HepG2 (cell line): ENCODE measurements around the gene SAMD5. TPM values are rescaled to one million over a fixed set of nuclear protein-coding genes. Genes with fewer than 3 reads are reported as not detected.

ENCODE experiments used
- ATAC-seq: fragments of 200-7000 bp; cut with Tn5 transposase; 3 replicates; pipeline ENCODE4 v1.9.1; 2020; ENCODE audit warnings: mild to moderate bottlenecking, moderate library complexity
- BruUV-seq: library from RNA; stranded (reverse); fragments of 400-500 nt; replicated peaks from 2 replicates; lab custom pipeline; 2021; lab: Mats Ljungman, UMichigan
- CTCF ChIA-PET: fragments of 300-600 bp; formaldehyde crosslinking; extraction: SDS; loops from one replicate; lab custom pipeline; 2021; ENCODE audit warnings: low total read pairs, inconsistent platforms, low intra/inter-chr PET ratio; lab: Yijun Ruan, JAX
- POLR2A ChIA-PET: fragments of 350-600 bp; sonication (Branson Sonifier 250); formaldehyde crosslinking; loops from one replicate; lab custom pipeline; 2020; ENCODE audit warnings: antibody characterized with exemption, inconsistent platforms; lab: Yijun Ruan, JAX
- DNase-seq: peaks from one replicate; pipeline ENCODE4 v3.0.0-alpha.2; 2015; ENCODE audit warnings: low spot score
- FAIRE-seq: peaks from 3 replicates; lab custom pipeline; 2011; peaks lifted over from hg19 to GRCh38; lab: Jason Lieb, UNC
- H2AFZ ChIP-seq: one replicate; pipeline ENCODE4 v1.6.1; 2011; ENCODE audit warnings: low read length, inconsistent platforms
- H3K27ac ChIP-seq: fragments of 300-600 bp; 3 replicates; pipeline ENCODE4 v1.8.0; 2011; ENCODE audit warnings: mixed run types, mild to moderate bottlenecking, mixed read lengths, low read length, inconsistent platforms; ENCODE audit not compliant: insufficient read depth; ENCODE audit errors: extremely low read length
- H3K27me3 ChIP-seq, 2 experiments: fragments of 200-600 bp in 1 of 2; 2 replicates in 1 of 2; 3 replicates in 1 of 2; pipeline versions ENCODE4 v1.6.0 to v1.8.0; 2011; ENCODE audit warnings: low read length in 2 of 2, mild to moderate bottlenecking in 2 of 2, moderate library complexity in 2 of 2, inconsistent platforms in 1 of 2; ENCODE audit not compliant: insufficient read depth in 2 of 2, control insufficient read depth in 1 of 2
- H3K36me3 ChIP-seq, 2 experiments: fragments of 200-600 bp in 1 of 2; replicated peaks in 1 of 2; 2 replicates in 1 of 2; 3 replicates in 1 of 2; pipeline versions ENCODE4 v1.5.1 to v1.8.0; 2011; ENCODE audit warnings: low read length in 2 of 2, inconsistent platforms in 1 of 2; ENCODE audit not compliant: insufficient read depth in 2 of 2, control insufficient read depth in 1 of 2
- H3K4me1 ChIP-seq: 2 replicates; pipeline ENCODE4 v1.5.1; 2012; ENCODE audit warnings: low read length, inconsistent platforms; ENCODE audit not compliant: insufficient read depth
- H3K4me2 ChIP-seq: 2 replicates; pipeline ENCODE4 v1.6.0; 2011; ENCODE audit warnings: low read depth, low read length, inconsistent platforms
- H3K4me3 ChIP-seq, 3 experiments: fragments of 200-600 bp in 1 of 3; sonication (generic), shearing (Covaris generic) in 1 of 3; replicated peaks in 1 of 3; 2 replicates each; pipeline ENCODE4 v1.5.1; 2011 to 2016; ENCODE audit warnings: low read length in 3 of 3, inconsistent platforms in 2 of 3, low read depth in 2 of 3, mild to moderate bottlenecking in 2 of 3, control low read depth in 1 of 3, mixed read lengths in 1 of 3; ENCODE audit not compliant: insufficient read depth in 1 of 3
- H3K79me2 ChIP-seq: one replicate; pipeline ENCODE4 v1.6.1; 2011; ENCODE audit warnings: low read length, inconsistent platforms; ENCODE audit not compliant: insufficient read depth
- H3K9ac ChIP-seq: 2 replicates; pipeline ENCODE4 v1.6.0; 2011; ENCODE audit warnings: mild to moderate bottlenecking, low read depth, low read length, inconsistent platforms; ENCODE audit not compliant: insufficient read depth
- H3K9me3 ChIP-seq: 2 replicates; pipeline ENCODE4 v1.5.1; 2012; ENCODE audit warnings: mild to moderate bottlenecking, low read length
- H4K20me1 ChIP-seq: 2 replicates; pipeline ENCODE4 v1.6.0; 2011; ENCODE audit warnings: inconsistent platforms, mild to moderate bottlenecking, low read length, moderate library complexity; ENCODE audit not compliant: insufficient read depth
- CEBPB ChIP-seq: IDR thresholded peaks from 2 replicates; pipeline ENCODE4 v1.6.1; 2011; ENCODE audit warnings: low read depth, low read length, improper control_type of control experiment, borderline replicate concordance
- GATAD2A ChIP-seq: IDR thresholded peaks from 2 replicates; pipeline ENCODE4 v1.6.1; 2016
- KLF9 ChIP-seq: IDR thresholded peaks from 2 replicates; pipeline ENCODE4 v1.6.1; 2016; ENCODE audit warnings: low read depth
- NR2F2 ChIP-seq: IDR thresholded peaks from 2 replicates; pipeline ENCODE4 v1.6.1; 2012; ENCODE audit warnings: low read depth, inconsistent platforms, borderline replicate concordance
- PPARG ChIP-seq: conservative IDR thresholded peaks from 2 replicates; pipeline ENCODE4 v1.6.1; 2016; ENCODE audit warnings: missing biosample characterization, missing genetic modification reagents
- RFXAP ChIP-seq: sonication (generic); formaldehyde crosslinking; IDR thresholded peaks from 2 replicates; pipeline ENCODE4 v1.4.0; 2020; ENCODE audit warnings: missing genetic modification reagents, borderline replicate concordance
- SIX4 ChIP-seq: sonication (generic); formaldehyde crosslinking; IDR thresholded peaks from 2 replicates; pipeline ENCODE4 v1.4.0; 2020; ENCODE audit warnings: missing genetic modification reagents
- TAF1 ChIP-seq: sonication (generic); formaldehyde crosslinking; IDR thresholded peaks from 2 replicates; pipeline ENCODE4 v1.4.0; 2020; ENCODE audit warnings: missing genetic modification reagents
- ZNF235 ChIP-seq: sonication (generic); formaldehyde crosslinking; IDR thresholded peaks from 2 replicates; pipeline ENCODE4 v1.8.1; 2023; ENCODE audit warnings: mild to moderate bottlenecking, missing genetic modification reagents, borderline replicate concordance
- ZNF441 ChIP-seq: sonication (generic); formaldehyde crosslinking; IDR thresholded peaks from 2 replicates; pipeline ENCODE4 v1.7.0; 2021; ENCODE audit warnings: missing genetic modification reagents, borderline replicate concordance
- WGBS: methylation state at CpG from one replicate; pipeline ENCODE4 v1.1.6; 2017; ENCODE audit warnings: low lambda C conversion rate; 5-methylcytosine and 5-hydroxymethylcytosine counted together
- in situ Hi-C: cut with HindIII; loops from 2 replicates; pipeline ENCODE4 v1.10.0; 2017; ENCODE audit warnings: low pct_unique_long_range_greater_than_20kb; ENCODE audit not compliant: extremely low pct_ligation_motif_present
- intact Hi-C: fragments of 100-400 bp; cut with micrococcal nuclease; formaldehyde crosslinking; loops from one replicate; pipeline ENCODE4 v1.10.0; 2022; ENCODE audit not compliant: unreplicated experiment
- polyA plus RNA-seq, 8 experiments: library from polyadenylated mRNA; depleted of rRNA in 3 of 8; stranded (reverse) in 7 of 8; unstranded in 1 of 8; fragments of >200 nt; fragmentation: Illumina TruSeq in 4 of 8; extraction: Trizol in 4 of 8; gene quantifications; 2 replicates each; pipeline versions ENCODE4 v1.2.1 to v1.2.3, GENCODE V29; 2011 to 2016; ENCODE audit warnings: low read depth in 4 of 8, missing spikeins in 1 of 8, mixed read lengths in 1 of 8; ENCODE audit not compliant: insufficient read depth in 1 of 8
- total RNA-seq, 5 experiments: library from RNA; depleted of rRNA; stranded (reverse); fragments of >200 nt; fragmentation: Illumina TruSeq; extraction: Trizol; gene quantifications; 2 replicates each; pipeline ENCODE4 v1.2.3, GENCODE V29; 2016; ENCODE audit warnings: low read depth in 1 of 5
- TF ChIP-seq, protein P1 (sequence below): sonication (generic); formaldehyde crosslinking; IDR thresholded peaks from 2 replicates; pipeline ENCODE4 v1.5.0; 2020; ENCODE audit warnings: mild to moderate bottlenecking, missing genetic modification reagents, borderline replicate concordance

The SAMD5 gene
- total and polyA plus RNA-seq, 2 of the 13 experiments (the other 11 are each of a cell fraction or from before 2014, with no cell fraction given) = 0.02 to 0.07 TPM

DNA sequence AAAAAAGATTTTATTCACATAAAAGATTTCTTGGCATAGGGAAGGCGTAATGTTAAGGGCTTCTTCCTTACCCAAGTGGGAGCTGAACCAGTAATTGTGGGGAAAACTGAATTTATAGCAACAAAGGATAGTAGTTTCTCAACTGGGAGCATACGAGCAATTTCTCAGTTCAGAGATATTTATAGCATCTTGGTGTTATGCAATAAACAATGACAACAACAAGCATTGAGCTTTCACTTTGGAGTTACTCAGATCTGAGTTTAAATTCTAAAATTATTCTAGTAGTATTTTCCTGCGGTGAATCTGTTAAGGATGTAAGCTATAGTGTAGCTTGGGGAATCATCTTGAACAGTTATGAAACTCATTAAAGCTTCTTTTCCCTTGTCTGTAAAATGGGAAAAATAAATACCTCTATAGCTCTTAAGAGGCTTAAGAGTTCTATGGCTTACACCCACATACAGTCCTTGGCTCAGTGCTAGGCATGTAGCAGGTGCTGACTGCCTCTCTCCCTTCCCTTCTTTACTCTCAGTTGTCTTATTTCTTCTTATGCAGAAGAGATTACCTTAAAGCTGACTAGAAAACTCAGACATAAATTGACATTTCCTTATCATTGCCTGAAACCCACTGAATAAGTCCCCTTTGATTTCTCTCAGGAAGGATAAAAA lies 58.8 kb downstream of the SAMD5 start:
- CTCF ChIA-PET = no interaction called here
- FAIRE-seq = no peak
- WGBS = 19% methylated on average over 3 of the region's 3 CpGs

DNA sequence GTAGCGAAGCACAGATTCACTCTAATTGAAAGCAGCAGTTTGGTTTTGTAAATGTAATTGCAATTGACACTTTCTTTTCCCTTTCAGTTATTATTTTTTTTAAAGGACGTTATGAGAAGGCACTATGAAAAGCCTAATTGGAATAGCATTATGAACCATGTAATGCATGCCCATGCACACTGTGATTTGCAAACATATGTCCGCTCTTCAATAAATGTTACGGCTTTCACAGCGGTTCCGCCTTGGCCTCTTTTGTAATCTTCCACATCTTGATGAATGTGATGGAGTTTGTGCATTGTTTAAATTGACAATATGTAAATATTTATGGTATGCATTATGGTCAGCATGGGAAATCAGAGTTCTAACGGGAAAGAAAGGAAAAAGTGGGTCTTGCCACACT lies 61.3 kb downstream of the SAMD5 start:
- ChIA-PET POLR2A (no interaction called here), CTCF (no interaction called here)
- in situ Hi-C loops = no loop called here
- Histone ChIP-seq H3K79me2 (no peaks in the 10 kb centered on the region), H3K9ac (no peak overlapping the region), H3K36me3 (no peaks in the 10 kb centered on the region), H3K9me3 (no peaks in the 10 kb centered on the region), H3K4me3 (no peak overlapping the region), H3K4me1 (no peaks in the 10 kb centered on the region), H4K20me1 (no peaks in the 10 kb centered on the region), H2AFZ (no peak overlapping the region), H3K27me3 (no peaks in the 10 kb centered on the region), H3K4me2 (no peak overlapping the region), H3K27ac (no peak overlapping the region)
- intact Hi-C loops = no loop called here
- 49% methylated on average over 7 of the region's 7 CpGs for WGBS
- DNase-seq (no peak), ATAC-seq (no peak), FAIRE-seq (no peak)
- TF ChIP-seq ZNF441 (CRISPR knock-in tag) (no peak), ZNF235 (no peak), GATAD2A (CRISPR knock-in tag) (no peak), NR2F2 (no peak), KLF9 (no peak), TAF1 (CRISPR knock-in tag) (no peak), RFXAP (no peak), SIX4 (CRISPR knock-in tag) (no peak)
- TF ChIP-seq, protein P1, sequence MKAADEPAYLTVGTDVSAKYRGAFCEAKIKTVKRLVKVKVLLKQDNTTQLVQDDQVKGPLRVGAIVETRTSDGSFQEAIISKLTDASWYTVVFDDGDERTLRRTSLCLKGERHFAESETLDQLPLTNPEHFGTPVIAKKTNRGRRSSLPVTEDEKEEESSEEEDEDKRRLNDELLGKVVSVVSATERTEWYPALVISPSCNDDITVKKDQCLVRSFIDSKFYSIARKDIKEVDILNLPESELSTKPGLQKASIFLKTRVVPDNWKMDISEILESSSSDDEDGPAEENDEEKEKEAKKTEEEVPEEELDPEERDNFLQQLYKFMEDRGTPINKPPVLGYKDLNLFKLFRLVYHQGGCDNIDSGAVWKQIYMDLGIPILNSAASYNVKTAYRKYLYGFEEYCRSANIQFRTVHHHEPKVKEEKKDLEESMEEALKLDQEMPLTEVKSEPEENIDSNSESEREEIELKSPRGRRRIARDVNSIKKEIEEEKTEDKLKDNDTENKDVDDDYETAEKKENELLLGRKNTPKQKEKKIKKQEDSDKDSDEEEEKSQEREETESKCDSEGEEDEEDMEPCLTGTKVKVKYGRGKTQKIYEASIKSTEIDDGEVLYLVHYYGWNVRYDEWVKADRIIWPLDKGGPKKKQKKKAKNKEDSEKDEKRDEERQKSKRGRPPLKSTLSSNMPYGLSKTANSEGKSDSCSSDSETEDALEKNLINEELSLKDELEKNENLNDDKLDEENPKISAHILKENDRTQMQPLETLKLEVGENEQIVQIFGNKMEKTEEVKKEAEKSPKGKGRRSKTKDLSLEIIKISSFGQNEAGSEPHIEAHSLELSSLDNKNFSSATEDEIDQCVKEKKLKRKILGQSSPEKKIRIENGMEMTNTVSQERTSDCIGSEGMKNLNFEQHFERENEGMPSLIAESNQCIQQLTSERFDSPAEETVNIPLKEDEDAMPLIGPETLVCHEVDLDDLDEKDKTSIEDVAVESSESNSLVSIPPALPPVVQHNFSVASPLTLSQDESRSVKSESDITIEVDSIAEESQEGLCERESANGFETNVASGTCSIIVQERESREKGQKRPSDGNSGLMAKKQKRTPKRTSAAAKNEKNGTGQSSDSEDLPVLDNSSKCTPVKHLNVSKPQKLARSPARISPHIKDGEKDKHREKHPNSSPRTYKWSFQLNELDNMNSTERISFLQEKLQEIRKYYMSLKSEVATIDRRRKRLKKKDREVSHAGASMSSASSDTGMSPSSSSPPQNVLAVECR (CRISPR knock-in tag) = no peak
- BruUV-seq = no TSS peak

More for the DNA sequence above, 58.8 kb downstream of the SAMD5 start:
- TF ChIP-seq PPARG (CRISPR knock-in tag) = no peak
- TF ChIP-seq CEBPB = 0 out of 2 replicates have a peak, but pooled peaks have one; percentile 25
- TF ChIP-seq, all 625 proteins: peak for 1
- H2AFZ ChIP-seq = no peak overlapping the region
- H4K20me1 ChIP-seq = no peaks in the 10 kb centered on the region
- intact Hi-C loops (no loop called here), in situ Hi-C loops (no loop called here)
- ATAC-seq = no peak
- H3K9ac ChIP-seq = no peak overlapping the region
- no peaks in the 10 kb centered on the region for H3K27me3 ChIP-seq
- no peak overlapping the region for H3K27ac ChIP-seq
- H3K9me3 ChIP-seq = no peaks in the 10 kb centered on the region
- no peaks in the 10 kb centered on the region for H3K36me3 ChIP-seq
- no peak for DNase-seq
- BruUV-seq = no TSS peak
- H3K4me3 ChIP-seq = no peak overlapping the region
- H3K79me2 ChIP-seq = no peaks in the 10 kb centered on the region
- no peaks in the 10 kb centered on the region for H3K4me1 ChIP-seq
- H3K4me2 ChIP-seq = no peak overlapping the region
- POLR2A ChIA-PET = no interaction called here
